GM13977 (cell line): ENCODE results near the gene JSRP1.

Source experiments
- DNase-seq: peaks from one replicate; pipeline ENCODE4 v3.0.0; 2012; ENCODE audit warnings: low spot score
- in situ Hi-C: fragments of 300-500 bp; cut with MboI; formaldehyde crosslinking; loops from one replicate; pipeline ENCODE4 v1.12.0; 2022; ENCODE audit warnings: low sequenced_read_pairs, low pct_unique_long_range_greater_than_20kb, mixed read lengths, inconsistent platforms; ENCODE audit not compliant: unreplicated experiment
- TF ChIP-seq, protein P1 (sequence below): IDR thresholded peaks from 2 replicates; pipeline ENCODE4 v1.5.1; 2012; ENCODE audit warnings: mild to moderate bottlenecking, control low read depth; ENCODE audit not compliant: insufficient read depth; ENCODE audit errors: extremely low read depth, missing control alignments

The JSRP1 gene

DNA sequence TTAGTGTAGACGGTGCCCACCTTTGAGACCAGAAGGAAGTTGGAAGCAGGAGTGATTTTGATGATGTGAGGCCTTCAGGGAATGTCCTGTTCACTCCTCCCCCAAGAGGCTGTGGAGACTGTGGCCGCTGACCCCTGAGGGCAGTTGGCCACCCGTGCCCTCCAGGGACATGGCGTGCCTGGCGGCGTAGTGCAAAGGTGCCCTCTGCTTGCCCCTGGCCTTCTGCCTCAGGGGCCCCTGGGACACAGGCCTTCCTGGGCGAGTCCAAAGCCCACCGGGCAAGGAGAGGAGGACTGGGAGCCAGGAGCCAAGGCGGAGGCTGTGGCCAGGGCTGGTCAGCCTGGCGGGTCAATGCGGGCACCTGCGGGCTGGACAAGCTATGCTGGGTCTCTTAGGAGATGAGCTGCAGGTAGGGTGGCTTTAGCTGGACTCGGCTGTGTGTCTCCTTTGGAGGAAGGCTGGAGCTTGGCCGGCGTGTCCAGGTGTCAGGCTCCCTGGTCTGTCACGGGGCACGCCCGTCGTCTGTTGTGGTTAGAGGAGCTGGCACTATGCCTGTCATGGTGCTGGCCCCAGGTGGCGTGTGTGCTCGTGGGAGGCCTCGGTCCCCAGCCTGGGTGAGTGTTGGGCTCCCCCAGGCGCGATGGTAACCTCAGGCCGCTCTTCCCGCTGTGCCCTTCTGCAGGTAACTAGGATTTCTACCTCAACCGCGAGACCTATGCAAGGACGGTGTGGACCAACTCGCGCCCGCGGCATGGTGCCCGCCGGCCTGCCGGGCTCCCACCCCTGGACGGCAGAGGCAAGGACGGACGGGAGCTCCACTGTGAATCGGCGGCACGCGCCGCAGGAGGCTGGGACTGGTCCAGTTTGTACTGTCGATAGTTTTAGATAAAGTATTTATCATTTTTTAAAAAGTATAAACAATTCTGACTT is 26.8 kb downstream of the JSRP1 start:
- TF ChIP-seq, protein P1, sequence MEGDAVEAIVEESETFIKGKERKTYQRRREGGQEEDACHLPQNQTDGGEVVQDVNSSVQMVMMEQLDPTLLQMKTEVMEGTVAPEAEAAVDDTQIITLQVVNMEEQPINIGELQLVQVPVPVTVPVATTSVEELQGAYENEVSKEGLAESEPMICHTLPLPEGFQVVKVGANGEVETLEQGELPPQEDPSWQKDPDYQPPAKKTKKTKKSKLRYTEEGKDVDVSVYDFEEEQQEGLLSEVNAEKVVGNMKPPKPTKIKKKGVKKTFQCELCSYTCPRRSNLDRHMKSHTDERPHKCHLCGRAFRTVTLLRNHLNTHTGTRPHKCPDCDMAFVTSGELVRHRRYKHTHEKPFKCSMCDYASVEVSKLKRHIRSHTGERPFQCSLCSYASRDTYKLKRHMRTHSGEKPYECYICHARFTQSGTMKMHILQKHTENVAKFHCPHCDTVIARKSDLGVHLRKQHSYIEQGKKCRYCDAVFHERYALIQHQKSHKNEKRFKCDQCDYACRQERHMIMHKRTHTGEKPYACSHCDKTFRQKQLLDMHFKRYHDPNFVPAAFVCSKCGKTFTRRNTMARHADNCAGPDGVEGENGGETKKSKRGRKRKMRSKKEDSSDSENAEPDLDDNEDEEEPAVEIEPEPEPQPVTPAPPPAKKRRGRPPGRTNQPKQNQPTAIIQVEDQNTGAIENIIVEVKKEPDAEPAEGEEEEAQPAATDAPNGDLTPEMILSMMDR: no peak
- no peak for DNase-seq
- in situ Hi-C loops: no loop called here

DNA sequence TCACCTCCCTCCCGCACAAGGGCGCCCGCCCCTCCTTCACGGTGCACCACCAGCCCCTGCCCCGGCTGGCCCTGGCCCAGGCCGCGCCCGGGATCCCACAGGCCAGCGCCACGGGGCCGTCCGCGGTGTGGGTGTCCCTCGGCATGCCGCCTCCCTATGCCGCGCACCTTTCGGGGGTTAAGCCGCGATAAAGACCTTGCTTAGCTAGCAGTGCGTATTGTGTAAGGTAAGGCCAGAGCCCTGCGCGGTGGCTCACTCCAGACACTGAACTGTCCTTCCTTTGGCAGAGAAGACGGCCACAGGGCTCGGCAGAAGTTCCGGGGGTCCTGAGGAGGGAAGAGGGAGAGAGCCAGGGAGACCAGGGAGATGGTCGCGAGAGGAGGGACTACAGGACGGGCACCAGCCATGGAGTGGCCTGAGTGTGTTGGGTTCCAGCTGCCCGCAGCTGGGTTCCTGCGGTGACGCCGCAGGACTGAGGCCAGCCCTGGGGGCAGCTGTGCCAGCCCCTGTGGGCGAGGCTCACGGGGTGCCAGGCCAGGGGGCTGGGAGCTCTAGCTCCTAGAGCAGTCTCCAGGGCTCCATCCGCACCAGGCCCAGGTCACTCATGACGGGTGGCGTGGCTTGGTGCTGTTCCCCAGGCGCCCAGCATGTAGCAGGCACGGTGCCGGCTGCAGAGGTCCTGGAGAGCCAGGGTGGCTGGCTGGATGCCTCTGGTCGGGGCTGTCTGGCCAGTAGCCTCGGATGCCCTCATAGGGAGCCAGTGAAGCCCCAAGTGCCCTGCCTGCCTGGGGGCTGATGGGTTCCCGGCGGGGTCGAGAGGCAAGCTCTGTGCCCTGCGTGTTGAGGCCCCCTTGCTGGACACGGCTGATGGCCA is 27.8 kb downstream of the JSRP1 start:
- DNase-seq: no peak
- TF ChIP-seq, protein P1: no peak
- in situ Hi-C loops: no loop called here

DNA sequence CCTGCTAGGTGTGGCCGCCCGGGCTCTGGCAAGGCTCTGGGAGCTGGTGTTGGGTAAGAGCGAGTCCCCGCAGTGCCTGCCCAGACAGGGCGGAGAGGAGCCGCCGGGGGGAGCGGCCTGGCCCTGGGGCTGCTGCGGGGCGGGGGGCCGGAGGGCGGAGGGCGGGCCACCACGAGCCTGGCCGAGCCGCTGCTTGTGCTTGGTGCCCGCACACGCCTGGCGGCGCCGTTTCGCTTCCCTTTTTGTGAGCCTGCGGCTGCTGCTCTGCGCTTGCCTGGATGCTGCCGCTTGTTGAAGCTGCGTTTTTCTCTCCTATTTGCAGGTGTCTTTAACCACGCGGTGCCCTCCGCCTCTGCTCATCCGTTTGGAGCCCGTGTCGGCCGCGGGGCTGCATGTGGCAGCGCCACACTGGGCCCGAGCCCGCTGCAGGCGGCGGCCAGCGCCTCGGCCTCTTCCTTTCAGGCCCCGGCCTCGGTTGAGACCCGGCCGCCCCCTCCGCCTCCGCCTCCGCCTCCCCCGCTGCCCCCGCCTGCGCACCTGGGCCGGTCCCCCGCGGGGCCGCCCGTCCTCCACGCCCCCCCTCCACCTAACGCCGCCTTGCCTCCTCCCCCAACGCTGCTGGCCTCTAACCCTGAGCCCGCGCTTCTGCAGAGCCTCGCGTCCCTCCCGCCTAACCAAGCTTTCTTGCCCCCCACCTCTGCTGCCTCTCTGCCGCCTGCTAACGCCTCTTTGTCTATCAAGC is 28.6 kb downstream of the JSRP1 start:
- no peak for DNase-seq
- in situ Hi-C loops: no loop called here

DNA sequence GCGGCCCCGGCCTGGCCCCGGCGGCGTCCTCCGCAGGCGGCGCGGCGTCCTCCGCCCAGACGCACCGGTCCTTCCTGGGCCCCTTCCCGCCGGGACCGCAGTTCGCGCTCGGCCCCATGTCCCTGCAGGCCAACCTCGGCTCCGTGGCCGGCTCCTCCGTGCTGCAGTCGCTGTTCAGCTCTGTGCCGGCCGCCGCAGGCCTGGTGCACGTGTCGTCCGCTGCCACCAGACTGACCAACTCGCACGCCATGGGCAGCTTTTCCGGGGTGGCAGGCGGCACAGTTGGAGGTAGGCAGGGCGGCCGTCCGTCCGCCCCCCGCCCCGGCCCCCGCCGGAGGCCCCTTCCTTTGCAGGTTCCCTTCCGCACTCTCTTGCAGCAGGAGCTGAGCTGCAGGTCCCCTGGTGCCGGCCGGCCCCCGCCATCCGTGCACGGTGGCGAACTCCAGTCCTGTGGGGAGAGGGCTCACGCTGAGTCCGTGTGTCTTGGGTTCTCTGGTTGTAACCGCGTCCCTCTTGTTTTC is 29.3 kb downstream of the JSRP1 start:
- DNase-seq: no peak
- TF ChIP-seq, protein P1: no peak
- in situ Hi-C loops: no loop called here

More for the DNA sequence above, 28.6 kb downstream of the JSRP1 start:
- TF ChIP-seq, protein P1: no peak

DNA sequence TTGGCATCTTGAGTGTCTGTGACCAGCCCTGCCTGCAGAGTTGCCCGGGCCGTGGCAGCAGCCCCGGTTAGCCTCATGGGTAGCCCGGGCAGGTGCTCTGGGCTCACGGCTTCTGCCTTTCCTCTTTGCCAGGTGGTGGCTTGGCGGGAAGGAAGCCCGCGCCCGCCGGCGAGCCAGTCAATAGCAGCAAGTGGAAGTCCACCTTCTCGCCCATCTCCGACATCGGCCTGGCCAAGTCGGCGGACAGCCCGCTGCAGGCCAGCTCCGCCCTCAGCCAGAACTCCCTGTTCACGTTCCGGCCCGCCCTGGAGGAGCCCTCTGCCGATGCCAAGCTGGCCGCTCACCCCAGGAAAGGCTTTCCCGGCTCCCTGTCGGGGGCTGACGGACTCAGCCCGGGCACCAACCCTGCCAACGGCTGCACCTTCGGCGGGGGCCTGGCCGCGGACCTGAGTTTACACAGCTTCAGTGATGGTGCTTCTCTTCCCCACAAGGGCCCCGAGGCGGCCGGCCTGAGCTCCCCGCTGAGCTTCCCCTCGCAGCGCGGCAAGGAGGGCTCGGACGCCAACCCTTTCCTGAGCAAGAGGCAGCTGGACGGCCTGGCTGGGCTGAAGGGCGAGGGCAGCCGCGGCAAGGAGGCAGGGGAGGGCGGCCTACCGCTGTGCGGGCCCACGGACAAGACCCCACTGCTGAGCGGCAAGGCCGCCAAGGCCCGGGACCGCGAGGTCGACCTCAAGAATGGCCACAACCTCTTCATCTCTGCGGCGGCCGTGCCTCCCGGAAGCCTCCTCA is 30.0 kb downstream of the JSRP1 start:
- TF ChIP-seq, protein P1: no peak
- in situ Hi-C loops: no loop called here
- DNase-seq: no peak
